NK-92 (cell line): ENCODE measurements around the gene TMEM87A.
"Not testable (repeated sequence)": the region's sequence is repeated elsewhere in the genome, so short reads cannot be mapped to it uniquely, and the experiment has no call there.

Experiments used
- DNase-seq: peaks from one replicate; lab custom pipeline; 2025; ENCODE audit not compliant: unreplicated experiment; lab: John Stamatoyannopoulos, UW

TMEM87A gene

GRCh38 chr15:42273900-42274701, 868 bp upstream of the TMEM87A start:
- DNase-seq = no peak

- no peak for DNase-seq
These were observed 2.2 kb downstream of the TMEM87A start for GRCh38 chr15:42270996-42271395.

DNA sequence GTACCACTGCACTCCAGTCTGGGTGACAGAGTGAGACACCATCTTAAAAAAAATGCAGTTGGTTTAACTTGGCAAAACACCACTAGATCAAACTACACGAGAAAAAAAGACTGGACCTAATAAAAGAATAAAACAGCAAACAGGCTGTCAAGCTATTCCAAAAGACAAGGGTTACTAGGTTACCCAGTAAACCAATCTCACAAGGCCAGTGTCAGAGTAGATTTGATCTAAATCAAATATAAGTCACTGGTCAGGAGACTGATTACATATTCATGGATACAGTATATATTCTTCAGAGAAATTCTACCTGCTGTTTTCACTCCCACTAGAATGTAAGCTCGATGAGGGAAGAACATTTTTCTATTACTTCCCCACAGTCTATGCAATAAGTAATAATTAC, 2.7 kb downstream of the TMEM87A start:
- no peak for DNase-seq

DNA sequence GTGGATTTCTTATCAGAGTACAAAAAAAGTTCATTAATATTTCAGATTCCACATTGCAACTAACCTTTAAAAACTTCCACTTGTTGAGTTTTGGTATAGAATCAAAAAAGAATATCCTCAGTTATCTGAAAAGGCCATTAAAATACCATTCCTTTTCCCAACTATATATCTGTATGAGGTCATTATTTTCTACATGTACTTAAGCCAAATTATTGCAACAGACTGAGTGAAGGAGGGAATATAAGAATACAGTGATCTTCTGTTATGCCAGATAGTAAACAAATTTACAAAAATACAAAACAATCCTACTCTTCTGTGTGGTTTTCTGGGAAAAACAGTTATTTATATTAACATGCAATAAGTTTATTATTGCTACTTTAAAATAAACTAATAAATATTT, 5.9 kb downstream of the TMEM87A start:
- no peak for DNase-seq

DNA sequence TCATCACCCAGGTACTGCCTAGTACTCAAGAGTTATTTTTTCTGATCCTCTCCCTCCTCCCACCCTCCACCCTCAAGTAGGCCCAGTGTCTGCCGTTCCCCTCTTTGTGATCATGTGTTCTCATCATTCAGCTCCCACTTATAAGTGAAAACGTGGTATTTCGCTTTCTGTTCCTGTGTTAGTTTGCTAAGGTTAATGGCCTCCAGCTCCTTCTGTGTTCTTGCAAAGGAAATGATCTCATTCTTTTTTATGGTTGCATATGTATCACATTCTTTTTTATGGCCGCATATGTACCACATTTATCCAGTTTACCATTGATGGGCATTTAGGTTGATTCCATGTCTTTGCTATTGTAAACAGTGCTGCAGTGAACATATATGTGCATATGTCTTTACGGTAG, 8.4 kb downstream of the TMEM87A start:
- DNase-seq = no peak

DNA sequence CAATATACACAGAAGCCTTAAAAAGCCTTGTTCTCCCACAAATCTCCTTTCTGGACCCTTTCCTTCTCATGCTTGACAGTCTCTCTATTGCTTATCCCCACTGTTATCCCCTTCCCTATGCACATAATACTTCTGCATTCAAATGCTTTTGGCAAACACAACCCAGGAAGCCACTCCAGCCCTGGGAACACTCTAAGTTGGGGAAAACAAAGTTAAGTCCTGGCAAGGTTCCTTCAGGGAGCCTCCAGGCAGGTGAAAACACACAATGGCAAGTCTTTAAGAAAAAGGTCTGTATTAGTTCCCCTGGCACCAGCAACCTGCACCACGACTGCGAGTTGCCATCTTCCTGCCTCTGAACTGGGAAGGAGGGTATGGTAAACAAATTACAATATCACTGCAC, 19.9 kb downstream of the TMEM87A start:
- no peak for DNase-seq

DNA sequence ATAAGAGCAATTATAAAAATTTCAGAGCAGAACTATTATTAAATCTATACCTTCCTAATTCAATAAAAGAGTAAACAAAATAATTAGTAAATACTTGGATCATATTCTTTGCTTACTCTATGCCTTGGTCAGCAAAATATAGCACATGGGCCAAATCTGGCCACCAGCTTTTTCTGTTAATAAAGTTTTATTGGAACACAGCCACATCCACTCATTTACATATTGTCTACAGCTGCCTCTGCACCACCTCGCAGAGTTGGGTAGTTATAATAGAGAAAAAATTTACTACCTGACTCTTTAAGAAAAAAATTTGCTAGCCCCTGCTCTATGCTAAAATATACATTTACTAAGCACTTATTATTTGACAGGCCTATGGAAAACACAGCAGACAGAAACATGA, 32.4 kb downstream of the TMEM87A start:
- no peak for DNase-seq

- no peak for DNase-seq
These were observed 33.6 kb downstream of the TMEM87A start for GRCh38 chr15:42239528-42240182.

DNA sequence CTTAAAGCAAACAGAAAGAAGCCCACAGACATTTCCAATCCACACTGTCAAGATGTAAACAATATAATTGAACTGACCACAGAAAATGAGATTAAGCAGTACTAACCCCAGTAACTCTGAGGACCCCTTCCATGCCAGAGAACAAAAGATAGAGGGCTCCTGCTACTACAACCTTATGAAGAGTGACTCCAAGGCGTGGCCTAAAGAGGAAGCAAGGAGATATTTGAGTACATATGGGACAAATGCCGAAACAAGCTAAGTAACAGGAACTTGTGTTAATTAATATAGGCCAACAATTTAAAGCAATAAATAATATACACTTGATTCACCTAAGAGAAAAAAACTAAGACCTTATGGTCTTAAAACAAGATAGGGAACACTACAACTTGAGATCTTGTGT, 40.1 kb downstream of the TMEM87A start:
- no peak for DNase-seq

GRCh38 chr15:42232606-42233005, 40.6 kb downstream of the TMEM87A start:
- DNase-seq = no peak

- no peak for DNase-seq
These were observed 42.1 kb downstream of the TMEM87A start for GRCh38 chr15:42231088-42231487.

DNA sequence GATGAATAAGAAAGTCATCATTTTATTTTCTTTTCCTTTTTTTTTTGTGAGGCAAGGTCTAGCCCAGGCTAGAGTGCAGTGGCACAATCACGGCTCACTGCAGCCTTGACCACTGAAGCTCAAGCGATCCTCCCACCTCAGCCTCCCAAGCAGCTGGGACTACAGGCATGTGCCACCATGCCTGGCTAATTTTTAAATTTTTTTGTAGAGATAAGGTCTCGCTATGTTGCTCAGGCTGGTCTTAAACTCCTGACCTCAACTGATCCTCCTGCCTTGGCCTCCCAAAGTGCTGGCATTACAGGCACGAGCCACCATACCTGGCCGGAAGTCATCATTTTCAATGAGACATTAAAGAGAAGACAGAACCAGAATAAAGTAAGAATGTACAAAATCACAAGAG, 44.3 kb downstream of the TMEM87A start:
- not testable (repeated sequence) for DNase-seq

GRCh38 chr15:42228036-42228435, 45.2 kb downstream of the TMEM87A start:
- no peak for DNase-seq

DNA sequence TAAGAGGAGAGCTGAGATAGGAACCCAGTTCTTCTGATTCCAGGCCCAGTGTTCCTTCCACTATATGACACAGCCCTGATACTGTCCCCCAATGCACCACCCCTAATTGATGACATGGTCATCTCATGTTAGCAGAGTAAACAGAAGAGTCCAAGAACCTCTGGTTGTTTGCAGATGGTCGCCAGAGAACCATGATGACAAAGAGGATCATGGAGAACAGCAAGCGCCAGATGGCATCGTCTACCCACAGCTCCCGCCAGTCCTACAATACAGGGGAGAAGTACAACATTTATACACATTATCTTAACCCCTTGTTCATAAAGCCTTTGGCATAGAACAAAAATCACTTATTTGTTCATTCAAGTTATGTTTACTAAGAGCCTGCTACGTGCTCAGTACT, 46.6 kb downstream of the TMEM87A start:
- DNase-seq = no peak

GRCh38 chr15:42220216-42220615, 53.0 kb downstream of the TMEM87A start:
- DNase-seq = no peak

DNA sequence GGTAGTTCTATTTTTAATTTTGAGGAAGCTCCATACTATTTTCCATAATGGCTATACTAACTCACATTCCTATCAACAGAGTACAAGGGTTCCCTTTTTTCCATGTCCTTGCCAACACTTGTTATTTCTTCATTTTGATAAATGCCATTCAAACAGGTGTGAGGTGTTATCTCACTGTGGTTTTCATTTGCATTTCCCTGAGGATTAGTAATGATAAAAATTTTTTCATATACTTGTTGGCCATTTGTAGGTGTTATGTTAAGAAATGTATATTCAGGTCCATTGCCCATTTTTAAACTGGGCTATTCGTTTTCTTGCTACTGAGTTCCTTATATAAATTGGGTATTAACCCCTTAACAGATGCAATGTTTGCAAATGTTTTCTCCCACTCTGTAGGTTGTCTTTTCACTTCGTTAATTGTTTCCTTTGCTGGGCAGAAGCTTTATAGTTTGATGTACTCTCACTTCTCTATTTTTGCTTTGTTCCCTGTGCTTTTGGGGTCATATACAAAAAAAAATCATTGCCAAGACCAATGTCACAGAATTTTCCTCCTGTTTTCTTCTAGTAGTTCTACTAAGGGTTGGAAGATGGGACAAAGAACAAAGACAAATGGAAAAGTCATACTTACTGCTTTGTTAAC, 54.2 kb downstream of the TMEM87A start:
- DNase-seq = no peak

GRCh38 chr15:42217568-42217967, 55.7 kb downstream of the TMEM87A start:
- no peak for DNase-seq

DNA sequence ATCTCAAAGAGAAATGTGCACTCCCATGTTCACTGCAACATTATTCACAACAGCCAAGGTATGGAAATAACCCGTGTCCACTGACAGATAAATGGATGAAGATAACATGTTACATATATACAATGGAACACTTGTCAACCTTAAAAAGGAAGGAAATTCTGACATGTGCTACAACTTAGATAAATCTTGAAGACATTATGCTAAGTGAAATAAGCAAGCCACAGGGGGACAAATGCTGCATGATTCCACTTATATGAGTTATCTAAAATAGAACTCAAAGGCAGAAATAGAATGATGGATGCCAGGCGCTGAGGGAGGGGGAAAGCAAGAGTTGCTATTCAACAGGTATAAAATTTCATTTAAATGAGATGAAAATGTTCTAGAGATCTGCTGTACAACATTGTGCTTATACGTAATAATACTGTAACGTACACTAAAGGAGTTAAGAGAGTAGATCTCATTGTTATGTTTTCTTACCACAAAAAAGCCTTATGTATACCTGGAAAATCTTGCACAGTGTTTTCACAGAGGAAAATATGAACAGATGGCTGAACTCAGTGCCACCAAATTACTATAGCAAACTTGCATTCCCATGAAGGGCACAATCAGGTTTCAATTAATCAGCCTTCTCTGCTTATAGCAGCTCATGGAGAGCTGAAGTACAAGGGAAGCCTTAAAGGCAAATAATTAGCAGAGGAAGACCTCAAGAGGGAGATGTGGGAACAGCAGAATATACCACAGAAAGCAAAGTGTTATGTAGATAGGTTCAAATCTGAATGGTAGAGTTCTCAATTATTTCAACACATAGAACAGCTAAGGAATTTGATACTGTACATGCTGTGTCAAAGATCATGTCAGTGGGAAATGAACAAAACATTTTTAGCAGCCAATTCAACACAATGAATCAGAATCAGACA, 57.1 kb downstream of the TMEM87A start:
- no peak for DNase-seq

GRCh38 chr15:42214600-42214999, 58.6 kb downstream of the TMEM87A start:
- no peak for DNase-seq

DNA sequence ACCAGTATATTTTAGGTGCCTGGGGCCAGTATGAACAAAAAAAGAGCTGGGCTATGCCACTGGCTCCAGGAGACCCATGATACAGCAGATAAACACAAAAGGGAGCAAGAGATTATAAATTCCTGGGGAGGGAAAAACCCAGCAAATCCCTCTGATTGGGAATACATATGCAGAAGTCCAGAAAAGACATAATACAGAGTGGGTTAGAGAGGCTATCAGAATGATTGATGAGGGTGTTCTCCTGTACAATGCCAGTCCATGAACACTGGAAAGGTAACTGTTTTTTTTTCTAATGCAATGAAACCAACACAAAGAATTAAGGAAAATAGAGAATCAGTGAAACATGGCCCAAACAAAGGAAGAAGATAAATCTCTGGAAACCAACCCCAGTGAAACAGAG, 59.7 kb downstream of the TMEM87A start:
- no peak for DNase-seq

DNA sequence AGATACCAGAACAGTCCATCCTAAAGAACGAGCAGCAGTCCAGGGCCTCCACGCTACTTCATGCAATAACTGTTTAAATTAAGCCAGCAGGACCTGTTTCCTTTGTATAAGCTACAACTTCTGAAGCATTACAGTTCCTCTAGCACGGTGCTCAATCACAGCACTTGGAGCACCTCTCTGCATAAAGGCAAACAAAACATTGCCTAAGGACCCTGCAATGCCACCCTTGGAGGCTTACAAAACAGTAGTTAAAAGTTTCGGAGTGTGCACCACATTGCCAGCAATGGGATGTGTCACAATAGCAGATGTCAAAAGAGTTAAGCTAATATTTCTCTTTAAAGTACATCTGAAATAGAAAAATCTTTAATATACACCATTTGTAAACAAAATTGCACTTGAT, 62.5 kb downstream of the TMEM87A start:
- no peak for DNase-seq
